H1 (cell line): ENCODE results near the gene HMGA1. TPM values are rescaled to one million over a fixed set of nuclear protein-coding genes. Genes with fewer than 3 reads are reported as not detected.

Experiments used
- ATF3 ChIP-seq: IDR thresholded peaks from 2 replicates; pipeline ENCODE4 v1.6.1; 2011; ENCODE audit warnings: low read depth, mild to moderate bottlenecking, low read length; ENCODE audit not compliant: insufficient read depth
- BCL11A ChIP-seq, 2 experiments: IDR thresholded peaks; one replicate each; pipeline ENCODE4 v1.6.1; 2011; ENCODE audit warnings: low read depth in 2 of 2, low read length in 2 of 2, mild to moderate bottlenecking in 2 of 2
- CHD1 ChIP-seq: IDR thresholded peaks from 2 replicates; pipeline ENCODE4 v1.6.1; 2012; ENCODE audit warnings: low read depth, low read length, improper control_type of control experiment
- CHD2 ChIP-seq: IDR thresholded peaks from 2 replicates; pipeline ENCODE4 v1.6.1; 2012; ENCODE audit warnings: low read length, improper control_type of control experiment
- CTBP2 ChIP-seq: IDR thresholded peaks from 2 replicates; pipeline ENCODE4 v1.7.0; 2011; ENCODE audit warnings: borderline replicate concordance, mild to moderate bottlenecking, moderate library complexity, mixed read lengths, low read length; ENCODE audit not compliant: insufficient read depth, insufficient read length
- CTCF ChIP-seq, 3 experiments: IDR thresholded peaks; 1 replicate in 2 of 3; 2 replicates in 1 of 3; pipeline versions ENCODE4 v1.5.1 to v1.6.1; 2011; ENCODE audit warnings: low read length in 3 of 3, mild to moderate bottlenecking in 3 of 3, inconsistent platforms in 2 of 3, low read depth in 1 of 3, moderate library complexity in 1 of 3; ENCODE audit not compliant: insufficient read depth in 1 of 3; ENCODE audit errors: control extremely low read depth in 1 of 3
- GABPA ChIP-seq: IDR thresholded peaks from 2 replicates; pipeline ENCODE4 v1.6.1; 2011; ENCODE audit warnings: mild to moderate bottlenecking, low read length, moderate library complexity, borderline replicate concordance; ENCODE audit not compliant: insufficient read depth
- HDAC2 ChIP-seq, 2 experiments: fragments of 300-600 bp in 1 of 2; sonication (generic) in 1 of 2; IDR thresholded peaks; 2 replicates each; pipeline ENCODE4 v1.6.1; 2011 to 2012; ENCODE audit warnings: low read depth in 2 of 2, low read length in 2 of 2, mild to moderate bottlenecking in 2 of 2, moderate library complexity in 2 of 2, borderline replicate concordance in 1 of 2, inconsistent platforms in 1 of 2
- JUN ChIP-seq: IDR thresholded peaks from 2 replicates; pipeline ENCODE4 v1.6.1; 2011; ENCODE audit warnings: low read depth, mild to moderate bottlenecking, improper control_type of control experiment, low read length
- KDM4A ChIP-seq: IDR thresholded peaks from one replicate; pipeline ENCODE4 v1.7.1; 2012; ENCODE audit warnings: low read depth, mild to moderate bottlenecking, moderate library complexity, low read length, inconsistent platforms; ENCODE audit not compliant: severe bottlenecking
- PHF8 ChIP-seq: fragments of 200-600 bp; sonication (generic); conservative IDR thresholded peaks from 2 replicates; pipeline ENCODE4 v1.7.1; 2012; ENCODE audit warnings: low read depth, mild to moderate bottlenecking, inconsistent platforms, low read length, moderate library complexity
- POLR2AphosphoS5 ChIP-seq: IDR thresholded peaks from 2 replicates; pipeline ENCODE4 v1.6.1; 2011; ENCODE audit warnings: low read depth, low read length
- RAD21 ChIP-seq, 2 experiments: IDR thresholded peaks in 1 of 2; conservative IDR thresholded peaks in 1 of 2; 2 replicates each; pipeline ENCODE4 v1.6.1; 2011; ENCODE audit warnings: low read depth in 2 of 2, low read length in 2 of 2, improper control_type of control experiment in 1 of 2, inconsistent platforms in 1 of 2, mild to moderate bottlenecking in 1 of 2, moderate library complexity in 1 of 2
- RBBP5 ChIP-seq: IDR thresholded peaks from 2 replicates; pipeline ENCODE4 v1.7.1; 2012; ENCODE audit warnings: low read depth, mild to moderate bottlenecking, inconsistent platforms, low read length, moderate library complexity, borderline replicate concordance
- RFX5 ChIP-seq: IDR thresholded peaks from 2 replicates; pipeline ENCODE4 v1.6.1; 2011; ENCODE audit warnings: low read depth, low read length, improper control_type of control experiment, borderline replicate concordance
- SP2 ChIP-seq: IDR thresholded peaks from 2 replicates; pipeline ENCODE4 v1.6.1; 2012; ENCODE audit warnings: mild to moderate bottlenecking, low read length, inconsistent platforms
- SUZ12 ChIP-seq: fragments of 200-600 bp; sonication (generic); IDR thresholded peaks from 2 replicates; pipeline ENCODE4 v1.6.1; 2012; ENCODE audit warnings: mild to moderate bottlenecking, inconsistent platforms, low read length, moderate library complexity, mixed read lengths
- TAF1 ChIP-seq: IDR thresholded peaks from 2 replicates; pipeline ENCODE4 v1.6.1; 2011; ENCODE audit warnings: mild to moderate bottlenecking, low read depth, low read length
- TEAD4 ChIP-seq: IDR thresholded peaks from 2 replicates; pipeline ENCODE4 v1.6.1; 2012; ENCODE audit warnings: low read depth, low read length, inconsistent platforms, mixed read lengths
- polyA plus RNA-seq, 7 experiments: library from polyadenylated mRNA; depleted of rRNA in 3 of 7; stranded (reverse) in 5 of 7; unstranded in 2 of 7; fragments of >200 nt in 5 of 7; fragments of 200-250 nt in 2 of 7; gene quantifications; 1 replicate in 5 of 7; 2 replicates in 1 of 7; 4 replicates in 1 of 7; pipeline versions ENCODE4 v1.2.1 to v1.2.3, GENCODE V29; 2011 to 2013; ENCODE audit warnings: missing spikeins in 2 of 7, mixed read lengths in 2 of 7
- total RNA-seq: library from RNA; stranded (reverse); fragmentation: NEBNext Ultra II Directional; extraction: Animal tissue kit (Norgen Biotek cat#: 25700); gene quantifications from 2 replicates; pipeline ENCODE4 v1.2.1, GENCODE V29; 2021

HMGA1 gene
- total and polyA plus RNA-seq, 2 of the 8 experiments (the other 6 are each of a cell fraction or from before 2014, with no cell fraction given) = 1,557 to 2,636 TPM

DNA sequence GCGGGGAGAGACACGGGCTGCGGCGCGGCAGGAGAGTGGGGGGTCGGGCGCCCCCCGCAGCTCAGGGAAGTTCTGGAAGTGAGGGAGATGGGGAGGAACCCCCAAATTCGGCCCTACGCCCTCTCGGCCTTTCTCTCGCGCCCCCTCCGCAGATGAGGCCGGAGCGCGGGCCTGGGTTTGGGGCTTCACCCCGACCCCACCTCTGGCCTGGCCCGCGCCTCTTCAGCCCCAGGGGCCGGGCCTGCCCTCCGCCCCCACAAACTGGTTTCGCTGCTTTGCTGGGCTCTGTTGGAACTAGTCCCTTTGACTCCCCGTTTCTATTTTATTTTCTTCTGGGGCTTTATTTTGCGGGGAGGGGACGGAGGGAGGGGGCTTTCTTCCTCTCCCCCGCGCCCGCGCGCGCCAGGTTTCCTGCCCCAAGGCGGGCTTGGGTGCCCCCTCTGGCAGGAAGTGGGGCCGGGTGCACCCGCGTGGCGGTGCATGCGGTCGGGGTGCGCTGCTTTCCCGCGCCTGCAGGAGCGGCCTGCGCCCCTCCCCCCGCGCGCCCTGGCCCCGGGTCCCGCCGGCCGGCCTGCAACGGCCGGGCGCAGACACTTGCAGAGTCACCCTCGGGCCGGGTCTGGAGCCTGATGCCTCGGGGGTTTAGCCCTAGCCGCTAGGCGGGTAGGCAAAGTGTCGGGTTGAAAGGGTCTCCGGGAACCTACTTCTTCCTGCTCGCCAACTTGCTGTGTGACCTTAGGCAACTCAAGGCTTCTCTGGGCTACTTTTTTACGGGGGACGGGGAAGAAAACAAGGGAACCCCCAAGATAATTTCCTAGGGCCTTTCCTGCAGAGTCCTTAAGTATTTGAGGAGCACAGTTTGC lies 1.3 kb downstream of the HMGA1 start (continued):
- TF ChIP-seq PHF8 (peak; percentile 34; the same call in 1 of the 2 replicates), TAF1 (0 out of 2 replicates have a peak, but pooled peaks have one; percentile 12), KDM4A (no peak), RAD21 (IDR thresholded peaks at IDR 0.05 in 1 of 2, conservative IDR thresholded peaks at IDR 0.05 in 1 of 2; ENCODE audit: low read depth in 2 of 2, low read length in 2 of 2) (peak; percentile 12 to 40; a peak in 2 of 4 replicates), CTCF (IDR thresholded peaks at IDR 0.05; ENCODE audit: control extremely low read depth in 1 of 3, insufficient read depth in 1 of 3, low read depth in 1 of 3, low read length in 3 of 3) (peak in 2 of 3 experiments; percentile 31 to 39; a peak in 3 of 4 replicates), SUZ12 (no peak), CHD1 (peak; percentile 15; the same call in 1 of the 2 replicates), JUN (no peak), CHD2 (no peak), RBBP5 (no peak), GABPA (no peak), POLR2AphosphoS5 (no peak; the same call in 1 of the 2 replicates), SP2 (no peak), TEAD4 (peak; percentile 11; the same call in 1 of the 2 replicates), BCL11A (IDR thresholded peaks at IDR 0.05; ENCODE audit: low read depth in 2 of 2, low read length in 2 of 2) (no peak), CTBP2 (no peak), ATF3 (no peak), HDAC2 (IDR thresholded peaks at IDR 0.05; ENCODE audit: borderline replicate concordance in 1 of 2, low read depth in 2 of 2, low read length in 2 of 2) (no peak), RFX5 (no peak)
